Endothelial cell of umbilical vein (primary cell): ENCODE results near the gene IFT88. TPM values are rescaled to one million over a fixed set of nuclear protein-coding genes. Genes with fewer than 3 reads are reported as not detected.
A peak's percentile ranks its signal among the peaks of the same experiment; 100 is the strongest.

Source experiments
- BruUV-seq: library from RNA; stranded (reverse); fragments of 400-500 nt; replicated peaks from 2 replicates; lab custom pipeline; 2021; lab: Mats Ljungman, UMichigan
- CTCF ChIA-PET: fragments of 300-600, 350-600 bp; sonication (Branson Sonifier 250); formaldehyde crosslinking; loops from one replicate; lab custom pipeline; 2021; ENCODE audit warnings: antibody characterized with exemption, inconsistent platforms; lab: Charles Lee
- POLR2A ChIA-PET: fragments of 300-600, 350-600 bp; sonication (Branson Sonifier 250); formaldehyde crosslinking; loops from one replicate; lab custom pipeline; 2021; ENCODE audit warnings: antibody characterized with exemption, inconsistent platforms; lab: Charles Lee
- DNase-seq: peaks from one replicate; pipeline ENCODE4 v3.0.0-alpha.2; 2011; ENCODE audit warnings: low read depth, low spot score
- FAIRE-seq: peaks from 2 replicates; lab custom pipeline; 2011; peaks lifted over from hg19 to GRCh38; lab: Jason Lieb, UNC
- H2AFZ ChIP-seq: 2 replicates; pipeline ENCODE4 v1.6.0; 2012; ENCODE audit warnings: low read depth, low read length, control low read depth, inconsistent platforms
- H3K27ac ChIP-seq: 2 replicates; pipeline ENCODE4 v1.5.1; 2011; ENCODE audit warnings: low read depth, mild to moderate bottlenecking, control low read depth, low read length, moderate library complexity; ENCODE audit not compliant: insufficient read depth
- H3K27me3 ChIP-seq, 2 experiments: 2 replicates each; pipeline versions ENCODE4 v1.6.0 to v1.6.1; 2011; ENCODE audit warnings: low read length in 2 of 2, mixed read lengths in 1 of 2; ENCODE audit not compliant: control insufficient read depth in 2 of 2, insufficient read depth in 2 of 2
- H3K36me3 ChIP-seq, 2 experiments: 2 replicates in 1 of 2; 3 replicates in 1 of 2; pipeline ENCODE4 v1.5.1; 2011; ENCODE audit warnings: low read length in 2 of 2, mild to moderate bottlenecking in 1 of 2, moderate library complexity in 1 of 2; ENCODE audit not compliant: control insufficient read depth in 2 of 2, insufficient read depth in 2 of 2; ENCODE audit errors: extremely low read depth in 1 of 2
- H3K4me1 ChIP-seq: 3 replicates; pipeline ENCODE4 v1.5.1; 2011; ENCODE audit warnings: mild to moderate bottlenecking, low read length; ENCODE audit not compliant: control insufficient read depth, insufficient read depth; ENCODE audit errors: extremely low read depth
- H3K4me2 ChIP-seq: 2 replicates; pipeline ENCODE4 v1.6.1; 2011; ENCODE audit warnings: low read length, control low read depth, mixed read lengths; ENCODE audit not compliant: insufficient read depth
- H3K4me3 ChIP-seq, 3 experiments: fragments of 200-600 bp in 1 of 3; sonication (generic), shearing (Covaris generic) in 1 of 3; replicated peaks in 1 of 3; 2 replicates each; pipeline ENCODE4 v1.5.1; 2011 to 2016; ENCODE audit warnings: control low read depth in 3 of 3, low read length in 3 of 3, mild to moderate bottlenecking in 2 of 3, inconsistent platforms in 1 of 3, low read depth in 1 of 3, moderate library complexity in 1 of 3; ENCODE audit not compliant: insufficient read depth in 1 of 3
- H3K79me2 ChIP-seq: 2 replicates; pipeline ENCODE4 v1.6.0; 2012; ENCODE audit warnings: low read length, inconsistent platforms; ENCODE audit not compliant: control insufficient read depth, insufficient read depth
- H3K9ac ChIP-seq: replicated peaks from 2 replicates; pipeline ENCODE3; 2011; ENCODE audit warnings: low read length, control low read depth; ENCODE audit not compliant: insufficient read depth; ENCODE audit errors: extremely low read depth
- H3K9me1 ChIP-seq: replicated peaks from 3 replicates; pipeline ENCODE4 v1.6.0; 2011; ENCODE audit warnings: mild to moderate bottlenecking, low read length; ENCODE audit not compliant: control insufficient read depth, insufficient read depth; ENCODE audit errors: extremely low read depth
- H3K9me3 ChIP-seq: replicated peaks from 2 replicates; pipeline ENCODE4 v1.5.1; 2012; ENCODE audit warnings: low read length, inconsistent platforms; ENCODE audit not compliant: control insufficient read depth, insufficient read depth
- H4K20me1 ChIP-seq: replicated peaks from 2 replicates; pipeline ENCODE3; 2011; ENCODE audit warnings: mild to moderate bottlenecking, low read length; ENCODE audit not compliant: control insufficient read depth, insufficient read depth; ENCODE audit errors: extremely low read depth
- EZH2 ChIP-seq: IDR thresholded peaks from 2 replicates; pipeline ENCODE4 v1.6.1; 2012; ENCODE audit warnings: borderline replicate concordance, low read depth, mild to moderate bottlenecking, moderate library complexity, low read length, inconsistent platforms; ENCODE audit not compliant: severe bottlenecking
- FOS ChIP-seq: IDR thresholded peaks from 2 replicates; pipeline ENCODE4 v1.6.1; 2011; ENCODE audit warnings: mild to moderate bottlenecking, low read length, moderate library complexity, borderline replicate concordance; ENCODE audit not compliant: insufficient read depth
- GATA2 ChIP-seq: IDR thresholded peaks from 2 replicates; pipeline ENCODE4 v1.7.0; 2011; ENCODE audit warnings: low read depth, mild to moderate bottlenecking, moderate library complexity, mixed read lengths, low read length; ENCODE audit not compliant: insufficient read length, insufficient read depth
- JUN ChIP-seq: IDR thresholded peaks from 2 replicates; pipeline ENCODE4 v1.6.1; 2011; ENCODE audit warnings: borderline replicate concordance, low read depth; ENCODE audit not compliant: insufficient read length, insufficient read depth
- MAX ChIP-seq: IDR thresholded peaks from 2 replicates; pipeline ENCODE4 v1.6.1; 2011; ENCODE audit not compliant: insufficient read depth, insufficient read length
- POLR2AphosphoS5 ChIP-seq: IDR thresholded peaks from 2 replicates; pipeline ENCODE4 v1.6.1; 2012; ENCODE audit warnings: low read depth, mild to moderate bottlenecking, control low read depth, low read length, moderate library complexity; ENCODE audit not compliant: insufficient read depth
- dilution Hi-C: fragments of 300-500 bp; cut with MboI; formaldehyde crosslinking; loops from one replicate; pipeline ENCODE4 v1.15.0; 2019; ENCODE audit warnings: low sequenced_read_pairs; ENCODE audit not compliant: extremely low pct_ligation_motif_present
- intact Hi-C: fragments of 100-400 bp; cut with micrococcal nuclease; formaldehyde crosslinking; loops from one replicate; pipeline ENCODE4 v1.10.0; 2022
- polyA plus RNA-seq, 4 experiments: library from polyadenylated mRNA; depleted of rRNA in 3 of 4; stranded (reverse) in 3 of 4; unstranded in 1 of 4; fragments of >200 nt; gene quantifications; 2 replicates each; pipeline versions ENCODE4 v1.2.1 to v1.2.3, GENCODE V29; 2011 to 2012; ENCODE audit warnings: missing spikeins in 1 of 4
- total RNA-seq: library from RNA; stranded (reverse); gene quantifications from 2 replicates; pipeline ENCODE4 v1.2.3, GENCODE V29; 2021

Gene IFT88
- total and polyA plus RNA-seq, 2 donors (not counting 3 experiments of a cell fraction or from before 2014, with no cell fraction given), result 2.4 to 9.1 TPM

GRCh38 chr13:20609145-20609544 is 42.2 kb downstream of the IFT88 start:
- POLR2A ChIA-PET, result no interaction called here

GRCh38 chr13:20610006-20610405 is 43.0 kb downstream of the IFT88 start:
- H3K4me3 ChIP-seq, result no peak overlapping the region
- BruUV-seq, result no TSS peak
- dilution Hi-C loops (no loop called here), intact Hi-C loops (no loop called here)
- DNase-seq, result peak; percentile 15
- no peaks in the 10 kb centered on the region for H3K36me3 ChIP-seq
- H3K4me1 ChIP-seq, result peaks cover 18% of the 10 kb centered on the region
- no peaks in the 10 kb centered on the region for H3K9me3 ChIP-seq
- H3K27me3 ChIP-seq, result no peaks in the 10 kb centered on the region
- CTCF ChIA-PET, result interaction anchor here (1.5 to 1.6 kb wide), 2 partner anchors 17 to 315 kb away, joined by 3 to 4 read pairs; no protein-coding TSS in a partner anchor
- no peak for TF ChIP-seq FOS
- TF ChIP-seq MAX, result no peak
- no peaks in the 10 kb centered on the region for H3K9me1 ChIP-seq
- H3K9ac ChIP-seq, result no peak overlapping the region
- no peak overlapping the region for H3K4me2 ChIP-seq
- H4K20me1 ChIP-seq, result no peaks in the 10 kb centered on the region
- H2AFZ ChIP-seq, result peak overlapping the region; percentile 17
- POLR2A ChIA-PET, result no interaction called here
- peak overlapping the region; percentile 12 for H3K27ac ChIP-seq
- no peak for FAIRE-seq
- H3K79me2 ChIP-seq, result no peaks in the 10 kb centered on the region

More at GRCh38 chr13:20609145-20609544, 42.2 kb downstream of the IFT88 start:
- Histone ChIP-seq H4K20me1 (no peaks in the 10 kb centered on the region), H3K36me3 (no peaks in the 10 kb centered on the region), H3K9ac (peak overlapping the region; percentile 26), H3K79me2 (no peaks in the 10 kb centered on the region), H2AFZ (peak overlapping the region; percentile 63), H3K27me3 (no peaks in the 10 kb centered on the region), H3K4me2 (peak overlapping the region; percentile 20), H3K9me3 (no peaks in the 10 kb centered on the region), H3K4me3 (no peak overlapping the region), H3K27ac (peak overlapping the region; percentile 65), H3K4me1 (peaks cover 18% of the 10 kb centered on the region), H3K9me1 (no peaks in the 10 kb centered on the region)
- DNase-seq, result peak; percentile 80
- FAIRE-seq, result peak; percentile 93
- TF ChIP-seq POLR2AphosphoS5, result peak; percentile 14
- TF ChIP-seq JUN, result peak; percentile 43
- TF ChIP-seq MAX, result no peak
- peak; percentile 64 for TF ChIP-seq FOS
- TF ChIP-seq GATA2, result peak; percentile 27
- TF ChIP-seq EZH2, result no peak
- BruUV-seq, result no TSS peak
- dilution Hi-C loops (no loop called here), intact Hi-C loops (loop anchor here (5.0 kb wide), 1 partner anchor 42 kb away; the partner anchor contains the start of gene IFT88)
- CTCF ChIA-PET, result interaction anchor here (1.2 to 1.6 kb wide), 3 partner anchors 11 to 316 kb away, joined by 3 to 4 read pairs (median 3); no protein-coding TSS in a partner anchor
